GM18526 (cell line): ENCODE results near the gene TNK2.

Source experiments
- POLR2A ChIP-seq: IDR thresholded peaks from 3 replicates; pipeline ENCODE4 v1.6.1; 2011; ENCODE audit not compliant: insufficient read length; ENCODE audit errors: extremely low read depth

Gene TNK2

DNA sequence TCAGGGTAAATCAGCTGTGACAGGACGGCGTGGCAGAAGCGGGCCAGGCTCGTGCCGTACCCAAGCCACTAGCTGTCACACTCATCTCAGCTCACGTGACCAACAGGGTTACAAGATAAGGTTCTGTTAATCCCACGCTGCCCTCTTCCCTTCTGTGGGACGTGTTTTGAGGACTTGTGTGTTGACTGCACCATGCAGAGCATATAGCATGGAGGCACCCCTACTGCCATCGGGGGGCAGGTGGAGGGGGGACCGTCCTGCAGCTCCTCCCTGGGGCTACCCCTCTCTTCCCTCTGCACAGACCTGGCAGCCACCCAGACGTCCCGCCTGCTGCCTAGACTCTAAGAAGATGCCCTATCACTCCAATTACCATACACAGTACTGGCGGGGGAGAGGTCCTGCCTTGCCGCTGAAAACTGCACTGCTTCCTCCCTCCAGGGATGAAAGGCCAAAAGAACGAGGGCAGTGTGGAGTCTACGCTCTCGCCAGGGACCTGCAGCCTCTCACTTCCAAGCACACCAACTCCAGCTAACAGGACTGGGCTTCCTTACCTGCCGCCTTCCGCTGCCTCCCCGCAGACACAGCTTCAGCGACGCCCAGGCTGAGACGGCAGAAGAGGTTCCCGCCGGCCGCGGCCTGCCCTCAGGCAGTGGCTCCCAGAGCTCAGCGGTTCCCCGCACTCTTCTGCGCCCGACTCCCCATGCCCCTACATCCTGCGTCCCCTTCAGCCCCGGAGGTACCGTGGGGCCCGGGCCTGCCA, at the start of gene TNK2:
TSS of gene TNK2 (minus strand) at position 618 of the 760 bp plus-strand sequence. CDS start 19,963 bp downstream, outside the sequence.
- no peak for TF ChIP-seq POLR2A

DNA sequence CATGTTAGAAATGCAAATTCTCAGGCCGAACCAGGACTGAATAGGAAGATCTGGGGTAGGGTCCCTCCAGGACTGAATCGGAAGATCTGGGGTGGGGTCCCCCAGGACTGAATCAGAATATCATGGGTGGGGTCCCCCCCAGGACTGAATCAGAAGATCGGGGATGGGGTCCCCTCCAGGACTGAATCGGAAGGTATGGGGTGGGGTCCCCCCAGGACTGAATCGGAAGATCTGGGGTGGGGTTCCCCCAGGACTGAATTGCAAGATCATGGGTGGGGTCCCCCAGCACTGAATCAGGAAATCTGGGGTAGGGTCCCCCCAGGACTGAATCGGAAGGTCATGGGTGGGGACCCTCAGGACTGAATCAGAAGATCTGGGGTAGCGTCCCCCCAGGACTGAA, 48.2 kb upstream of the TNK2 start:
- no peak for TF ChIP-seq POLR2A

DNA sequence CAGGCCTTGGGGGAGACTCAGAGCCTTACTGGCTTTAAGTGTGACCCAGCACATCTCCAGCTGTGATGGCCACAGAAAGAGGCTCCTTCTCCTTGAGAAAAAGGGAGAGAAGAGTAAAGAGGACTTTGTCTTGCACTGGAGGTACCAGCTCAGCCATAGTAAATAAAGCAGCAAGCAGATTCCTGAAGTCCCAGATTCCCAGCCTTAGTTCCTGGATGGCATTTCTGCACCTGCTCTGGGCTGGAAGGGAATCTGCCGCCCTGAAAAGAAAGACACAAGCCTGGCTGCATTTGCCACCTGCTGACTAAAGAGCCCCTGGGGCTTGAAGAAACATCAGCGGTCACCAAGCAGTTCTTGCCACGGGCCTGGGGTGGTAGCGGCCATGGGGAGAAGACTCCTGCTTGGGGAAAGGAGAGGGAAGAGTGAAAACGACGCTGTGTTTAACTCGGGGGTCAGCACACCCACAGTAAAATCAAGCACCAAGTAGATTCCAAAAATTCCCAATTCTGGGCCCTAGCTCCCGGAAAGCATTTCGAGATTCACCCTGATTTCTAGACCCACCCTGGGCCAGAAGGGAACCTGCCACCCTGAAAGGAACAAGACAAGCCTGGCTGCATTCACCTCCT, 24.2 kb upstream of the TNK2 start:
- TF ChIP-seq POLR2A = no peak

DNA sequence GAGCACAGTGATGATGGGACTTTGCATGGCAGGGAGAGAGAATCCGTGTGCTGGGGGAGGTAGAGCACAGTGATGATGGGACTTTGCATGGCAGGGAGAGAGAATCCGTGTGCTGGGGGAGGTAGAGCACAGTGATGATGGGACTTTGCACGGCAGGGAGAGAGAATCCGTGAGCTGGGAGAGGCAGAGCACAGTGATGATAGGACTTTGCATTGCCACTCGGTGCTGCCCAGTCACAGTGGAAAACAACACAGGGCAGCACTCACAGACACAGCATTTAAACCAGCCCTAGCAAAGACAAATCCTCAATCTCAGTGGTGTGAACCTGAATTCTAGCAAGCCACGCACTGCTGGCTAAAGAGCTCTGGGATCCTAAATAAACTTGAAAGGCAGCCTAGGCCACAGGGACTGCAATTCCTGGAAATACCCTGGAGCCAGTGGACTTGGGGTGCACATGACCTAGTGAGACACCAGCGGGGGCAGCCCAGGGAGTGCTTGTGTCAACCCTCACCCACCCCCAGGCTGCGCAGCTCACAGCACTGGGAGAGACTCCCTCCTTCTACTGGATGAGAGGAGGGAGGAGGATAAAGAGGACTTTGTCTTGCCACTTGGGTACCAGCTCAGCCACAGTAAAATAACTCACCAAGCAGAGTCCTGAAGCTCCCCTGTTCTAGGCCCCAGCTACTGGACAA, 23.4 kb upstream of the TNK2 start:
- TF ChIP-seq POLR2A = no peak

DNA sequence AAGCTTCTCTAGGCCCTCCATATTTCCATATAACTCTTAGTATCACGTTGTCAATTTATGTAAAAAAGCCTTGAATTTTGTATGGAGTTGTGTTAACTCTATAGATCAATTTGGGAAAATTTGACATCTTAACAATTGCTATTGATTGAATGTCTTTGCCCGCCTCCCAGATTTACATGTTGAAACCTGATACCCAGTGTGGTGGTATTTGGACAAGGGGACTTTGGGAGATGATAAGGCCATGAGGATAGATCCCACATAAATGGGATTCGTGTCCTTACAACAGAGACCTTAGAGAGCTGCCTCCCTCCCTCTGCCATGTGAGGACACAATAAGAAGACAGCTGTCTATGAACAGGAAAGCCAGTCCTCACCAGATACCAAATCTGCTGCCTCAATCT, 21.1 kb upstream of the TNK2 start:
- no peak for TF ChIP-seq POLR2A

DNA sequence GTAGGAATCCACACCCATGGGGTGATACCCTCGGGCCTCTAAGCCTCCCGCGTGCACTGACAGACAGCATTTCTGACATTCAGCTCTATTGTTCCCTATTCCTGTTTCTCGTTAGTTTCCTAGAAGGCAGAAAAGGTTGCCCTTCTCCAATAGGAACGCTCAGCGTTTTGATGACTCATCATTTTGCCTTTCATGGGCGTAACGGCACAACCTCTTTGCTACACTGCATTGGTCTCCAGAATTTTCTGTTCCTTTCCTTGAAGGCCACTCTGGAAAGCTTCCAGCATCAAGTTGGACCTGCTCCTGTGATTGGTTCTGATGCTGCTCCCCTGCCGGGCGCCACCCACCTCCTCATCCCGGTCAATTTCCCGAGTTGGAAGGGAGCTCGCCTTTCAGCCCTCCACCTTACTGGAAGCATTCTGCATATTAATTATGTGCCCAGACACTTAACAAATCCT, 13.0 kb upstream of the TNK2 start:
- no peak for TF ChIP-seq POLR2A

DNA sequence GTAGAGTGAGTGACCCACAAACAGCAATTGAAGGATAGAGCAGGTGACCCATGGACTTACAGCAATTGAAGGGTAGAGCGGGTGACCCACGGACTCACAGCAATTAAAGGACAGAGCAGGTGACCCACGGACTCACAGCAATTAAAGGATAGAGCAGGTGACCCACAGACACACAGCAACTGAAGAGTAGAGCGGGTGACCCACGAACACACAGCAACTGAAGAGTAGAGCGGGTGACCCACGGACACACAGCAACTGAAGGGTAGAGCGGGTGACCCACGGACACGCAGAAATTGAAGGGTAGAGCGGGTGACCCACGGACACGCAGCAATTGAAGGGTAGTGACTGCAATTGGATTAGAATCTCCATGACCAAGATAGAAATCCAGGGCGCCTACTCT, 9.8 kb upstream of the TNK2 start:
- no peak for TF ChIP-seq POLR2A

- no peak for TF ChIP-seq POLR2A
These were observed 8.6 kb upstream of the TNK2 start for GRCh38 chr3:195916991-195917390.

- no peak for TF ChIP-seq POLR2A
These were observed 7.9 kb upstream of the TNK2 start for GRCh38 chr3:195916291-195916690.

GRCh38 chr3:195914648-195915473, 6.5 kb upstream of the TNK2 start:
- TF ChIP-seq POLR2A = peak; percentile 26

GRCh38 chr3:195913382-195913781, 5.0 kb upstream of the TNK2 start:
- no peak for TF ChIP-seq POLR2A

- TF ChIP-seq POLR2A = no peak
These were observed 3.6 kb upstream of the TNK2 start for GRCh38 chr3:195911946-195912270.

GRCh38 chr3:195911041-195911945, 2.9 kb upstream of the TNK2 start:
- TF ChIP-seq POLR2A = no peak

DNA sequence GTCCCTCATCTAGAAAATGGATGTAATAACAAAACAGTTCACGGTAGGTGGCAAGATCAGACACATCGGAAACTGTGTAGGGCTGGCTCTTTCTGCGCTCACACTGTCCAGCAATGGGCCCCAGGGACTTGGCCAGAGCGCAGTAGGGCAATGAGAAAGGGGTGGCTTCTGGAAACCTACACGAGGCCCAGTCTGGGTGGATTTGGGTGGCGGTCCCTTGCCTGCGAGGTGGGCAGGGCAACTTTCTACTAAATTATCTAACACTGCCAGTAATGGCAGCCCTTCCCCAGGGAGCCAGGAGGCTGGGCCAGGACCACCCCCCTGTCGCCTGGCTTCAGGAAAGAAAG, 2.1 kb upstream of the TNK2 start:
- TF ChIP-seq POLR2A = no peak
